NCI-H1436 (cell line): ENCODE measurements around the gene PLD5.
"Not testable (repeated sequence)": the region's sequence is repeated elsewhere in the genome, so short reads cannot be mapped to it uniquely, and the experiment has no call there.

Source experiments
- DNase-seq: peaks from one replicate; lab custom pipeline; 2025; lab: John Stamatoyannopoulos, UW

PLD5 gene

GRCh38 chr1:242489545-242489944 lies 35.0 kb downstream of the PLD5 start:
- DNase-seq, result no peak

- DNase-seq, result peak; percentile 77
Measured at GRCh38 chr1:242477944-242478343, 46.6 kb downstream of the PLD5 start.

GRCh38 chr1:242470774-242471173 lies 53.7 kb downstream of the PLD5 start:
- DNase-seq, result no peak

GRCh38 chr1:242468784-242469183 lies 55.7 kb downstream of the PLD5 start:
- no peak for DNase-seq

- peak; percentile 66 for DNase-seq
Measured at GRCh38 chr1:242467556-242468145, 56.8 kb downstream of the PLD5 start.

GRCh38 chr1:242462867-242463266 lies 61.6 kb downstream of the PLD5 start:
- no peak for DNase-seq

- not testable (repeated sequence) for DNase-seq
Measured at GRCh38 chr1:242459740-242460139, 64.8 kb downstream of the PLD5 start.

GRCh38 chr1:242456726-242457269 lies 67.7 kb downstream of the PLD5 start:
- no peak for DNase-seq

- no peak for DNase-seq
Measured at GRCh38 chr1:242455052-242455361, 69.5 kb downstream of the PLD5 start.

- peak; percentile 77 for DNase-seq
Measured at GRCh38 chr1:242454262-242455051, 70.0 kb downstream of the PLD5 start.

- DNase-seq, result no peak
Measured at GRCh38 chr1:242452573-242452972, 71.9 kb downstream of the PLD5 start.

GRCh38 chr1:242449661-242450060 lies 74.8 kb downstream of the PLD5 start:
- DNase-seq, result no peak

- DNase-seq, result peak; percentile 44
Measured at GRCh38 chr1:242448910-242449645, 75.4 kb downstream of the PLD5 start.

- no peak for DNase-seq
Measured at GRCh38 chr1:242447689-242448088, 76.8 kb downstream of the PLD5 start.

GRCh38 chr1:242440757-242441156 lies 83.7 kb downstream of the PLD5 start:
- DNase-seq, result no peak

- DNase-seq, result no peak
Measured at GRCh38 chr1:242435200-242435599, 89.3 kb downstream of the PLD5 start.

- no peak for DNase-seq
Measured at GRCh38 chr1:242432491-242433095, 91.9 kb downstream of the PLD5 start.

GRCh38 chr1:242431786-242432185 lies 92.7 kb downstream of the PLD5 start:
- no peak for DNase-seq

GRCh38 chr1:242430956-242431355 lies 93.5 kb downstream of the PLD5 start:
- no peak for DNase-seq

GRCh38 chr1:242428399-242429190 lies 95.9 kb downstream of the PLD5 start:
- DNase-seq, result peak; percentile 32

- DNase-seq, result no peak
Measured at GRCh38 chr1:242427519-242427918, 97.0 kb downstream of the PLD5 start.
